Measurements from ENCODE around the gene CKS1B.

CKS1B gene

GRCh38 chr1:154955039-154955717 is 19.3 kb upstream of the CKS1B start:
- Mint-ChIP-seq H3K9me3 (no peaks in the 10 kb centered on the region), H3K36me3 (ENCODE audit: insufficient read depth) (peaks cover 82% of the 10 kb centered on the region)
- ATAC-seq (replicated peaks): peak; percentile 82

GRCh38 chr1:154955718-154956543 is 18.6 kb upstream of the CKS1B start, which contains the start of gene PBXIP1:
TSS of gene PBXIP1 (minus strand) at chr1:154956099. CDS start at chr1:154953721, 2,378 bp downstream.
- H3K4me1 Mint-ChIP-seq (ENCODE audit: low read depth in 2 of 2): peaks cover 58 to 68% of the 10 kb centered on the region in 2 donors
- H3K4me3 Mint-ChIP-seq: peak within 1 kb of the TSS; percentile 95 to 99
- peak within 1 kb of the TSS; percentile 99 to 100 for H3K27ac Mint-ChIP-seq
- H3K9me3 Mint-ChIP-seq: no peaks in the 10 kb centered on the region
- peaks cover 76% of the 10 kb centered on the region for H3K36me3 Mint-ChIP-seq (ENCODE audit: insufficient read depth)
- no peaks in the 10 kb centered on the region for H3K27me3 Mint-ChIP-seq
- DNase-seq (peak; percentile 87 to 91 (median 87)), ATAC-seq (replicated peaks) (peak; percentile 40)

More at GRCh38 chr1:154955039-154955717, 19.3 kb upstream of the CKS1B start:
- Mint-ChIP-seq H3K4me1 (ENCODE audit: low read depth in 2 of 2) (peaks cover 64 to 67% of the 10 kb centered on the region in 2 donors), H3K4me3 (peak overlapping the region; percentile 95 to 99), H3K27ac (peak overlapping the region; percentile 99 to 100), H3K27me3 (no peaks in the 10 kb centered on the region)
- DNase-seq: peak; percentile 92 to 95 (median 92)

GRCh38 chr1:154956544-154956941 is 17.9 kb upstream of the CKS1B start:
- Mint-ChIP-seq H3K4me1 (ENCODE audit: low read depth in 2 of 2) (peaks cover 58 to 70% of the 10 kb centered on the region in 2 donors), H3K27me3 (no peaks in the 10 kb centered on the region), H3K27ac (peak overlapping the region; percentile 99 to 100), H3K4me3 (peak overlapping the region; percentile 95 to 99), H3K36me3 (ENCODE audit: insufficient read depth) (peaks cover 72% of the 10 kb centered on the region), H3K9me3 (no peaks in the 10 kb centered on the region)
- DNase-seq (no peak), ATAC-seq (replicated peaks) (no peak)

- DNase-seq: no peak
- no peak for ATAC-seq (replicated peaks)
- Mint-ChIP-seq H3K4me1 (ENCODE audit: low read depth in 2 of 2) (peaks cover 53 to 67% of the 10 kb centered on the region in 2 donors), H3K4me3 (peak overlapping the region in 1 of 2 donors; percentile 46), H3K27ac (peak overlapping the region; percentile 99 to 100), H3K27me3 (no peaks in the 10 kb centered on the region), H3K9me3 (no peaks in the 10 kb centered on the region), H3K36me3 (ENCODE audit: insufficient read depth) (peaks cover 71% of the 10 kb centered on the region)
Observed at GRCh38 chr1:154957091-154957657, 17.3 kb upstream of the CKS1B start.

GRCh38 chr1:154958036-154958435 is 16.4 kb upstream of the CKS1B start:
- no peak overlapping the region for H3K4me3 Mint-ChIP-seq
- H3K27ac Mint-ChIP-seq: no peak overlapping the region
- ATAC-seq (replicated peaks) (no peak), DNase-seq (no peak)
- H3K9me3 Mint-ChIP-seq: no peaks in the 10 kb centered on the region
- peaks cover 71% of the 10 kb centered on the region for H3K36me3 Mint-ChIP-seq (ENCODE audit: insufficient read depth)
- H3K4me1 Mint-ChIP-seq (ENCODE audit: low read depth in 2 of 2): peaks cover 52 to 65% of the 10 kb centered on the region in 2 donors
- no peaks in the 10 kb centered on the region for H3K27me3 Mint-ChIP-seq

- Mint-ChIP-seq H3K27ac (peak overlapping the region in 1 of 2 donors; percentile 44), H3K36me3 (ENCODE audit: insufficient read depth) (peaks cover 70% of the 10 kb centered on the region), H3K27me3 (no peaks in the 10 kb centered on the region), H3K9me3 (no peaks in the 10 kb centered on the region), H3K4me3 (peak overlapping the region; percentile 3 to 84), H3K4me1 (ENCODE audit: low read depth in 2 of 2) (peaks cover 49 to 61% of the 10 kb centered on the region in 2 donors)
- DNase-seq: no peak
- no peak for ATAC-seq (replicated peaks)
Observed at GRCh38 chr1:154958681-154959425, 15.6 kb upstream of the CKS1B start.

GRCh38 chr1:154959426-154959780 is 15.1 kb upstream of the CKS1B start:
- Mint-ChIP-seq H3K27me3 (no peaks in the 10 kb centered on the region), H3K4me1 (ENCODE audit: low read depth in 2 of 2) (peaks cover 45 to 59% of the 10 kb centered on the region in 2 donors), H3K4me3 (peak overlapping the region; percentile 84 to 88), H3K9me3 (no peaks in the 10 kb centered on the region), H3K27ac (peak overlapping the region in 1 of 2 donors; percentile 44), H3K36me3 (ENCODE audit: insufficient read depth) (peaks cover 69% of the 10 kb centered on the region)
- no peak for ATAC-seq (replicated peaks)
- DNase-seq: no peak

- Mint-ChIP-seq H3K4me3 (peak overlapping the region; percentile 84 to 88), H3K9me3 (no peaks in the 10 kb centered on the region), H3K27me3 (no peaks in the 10 kb centered on the region), H3K27ac (peak overlapping the region; percentile 92 to 93), H3K36me3 (ENCODE audit: insufficient read depth) (peaks cover 61% of the 10 kb centered on the region), H3K4me1 (ENCODE audit: low read depth in 2 of 2) (peaks cover 33 to 47% of the 10 kb centered on the region in 2 donors)
- DNase-seq: no peak
- no peak for ATAC-seq (replicated peaks)
Observed at GRCh38 chr1:154960446-154961136, 13.9 kb upstream of the CKS1B start.

GRCh38 chr1:154961207-154962155 is 13.0 kb upstream of the CKS1B start, which contains the start of gene PYGO2:
TSS of gene PYGO2 (minus strand) at chr1:154961782. CDS start at chr1:154961576, 206 bp downstream.
- H3K27ac Mint-ChIP-seq: peak within 1 kb of the TSS; percentile 92 to 93
- no peaks in the 10 kb centered on the region for H3K9me3 Mint-ChIP-seq
- peak; percentile 77 to 79 (median 78) for DNase-seq
- H3K27me3 Mint-ChIP-seq: no peaks in the 10 kb centered on the region
- ATAC-seq (replicated peaks): peak; percentile 79
- peak within 1 kb of the TSS; percentile 84 to 88 for H3K4me3 Mint-ChIP-seq
- H3K36me3 Mint-ChIP-seq (ENCODE audit: insufficient read depth): peaks cover 58% of the 10 kb centered on the region
- H3K4me1 Mint-ChIP-seq (ENCODE audit: low read depth in 2 of 2): peaks cover 24 to 38% of the 10 kb centered on the region in 2 donors

GRCh38 chr1:154962156-154962749 is 12.2 kb upstream of the CKS1B start:
- ATAC-seq (replicated peaks): peak; percentile 13
- Mint-ChIP-seq H3K27ac (peak overlapping the region; percentile 92 to 93), H3K27me3 (no peaks in the 10 kb centered on the region), H3K4me1 (ENCODE audit: low read depth in 2 of 2) (peaks cover 20 to 33% of the 10 kb centered on the region in 2 donors), H3K9me3 (no peaks in the 10 kb centered on the region), H3K36me3 (ENCODE audit: insufficient read depth) (peaks cover 61% of the 10 kb centered on the region), H3K4me3 (peak overlapping the region; percentile 84 to 88)
- DNase-seq: no peak

GRCh38 chr1:154962795-154963330 is 11.6 kb upstream of the CKS1B start:
- Mint-ChIP-seq H3K4me1 (ENCODE audit: low read depth in 2 of 2) (peaks cover 20 to 31% of the 10 kb centered on the region in 2 donors), H3K27ac (peak overlapping the region; percentile 92 to 93), H3K9me3 (no peaks in the 10 kb centered on the region), H3K27me3 (no peaks in the 10 kb centered on the region), H3K4me3 (peak overlapping the region; percentile 84 to 88), H3K36me3 (ENCODE audit: insufficient read depth) (peaks cover 62% of the 10 kb centered on the region)
- DNase-seq (no peak), ATAC-seq (replicated peaks) (no peak)
